ENCODE results near the gene ZNF584.
A peak's percentile ranks its signal among the peaks of the same experiment; 100 is the strongest.
"Not testable (repeated sequence)": the region's sequence is repeated elsewhere in the genome, so short reads cannot be mapped to it uniquely, and the experiment has no call there.

ZNF584 gene

GRCh38 chr19:58407658-58408151 is 744 bp upstream of the ZNF584 start:
- no peak for DNase-seq

GRCh38 chr19:58409010-58409790 is 751 bp downstream of the ZNF584 start:
- DNase-seq, result peak; percentile 55

- no peak for DNase-seq
Measured at GRCh38 chr19:58416604-58417003, 8.2 kb downstream of the ZNF584 start.

GRCh38 chr19:58417071-58417470 is 8.6 kb downstream of the ZNF584 start:
- DNase-seq, result no peak

- no peak for DNase-seq
Measured at GRCh38 chr19:58428617-58429016, 20.2 kb downstream of the ZNF584 start.

- no peak for DNase-seq
Measured at GRCh38 chr19:58429745-58430144, 21.3 kb downstream of the ZNF584 start.

GRCh38 chr19:58434217-58434616 is 25.8 kb downstream of the ZNF584 start:
- no peak for DNase-seq

GRCh38 chr19:58439576-58440554 is 31.4 kb downstream of the ZNF584 start, which contains the start of gene ZNF132:
ZNF132 (minus strand) TSS chr19:58440153; CDS start chr19:58439821, 332 bp downstream.
- DNase-seq, result peak; percentile 98

GRCh38 chr19:58440556-58440955 is 32.1 kb downstream of the ZNF584 start:
- DNase-seq, result no peak

GRCh38 chr19:58442986-58443385 is 34.5 kb downstream of the ZNF584 start:
- not testable (repeated sequence) for DNase-seq

- not testable (repeated sequence) for DNase-seq
Measured at GRCh38 chr19:58448860-58449259, 40.4 kb downstream of the ZNF584 start.

- not testable (repeated sequence) for DNase-seq
Measured at GRCh38 chr19:58449980-58450379, 41.5 kb downstream of the ZNF584 start.

- no peak for DNase-seq
Measured at GRCh38 chr19:58450856-58451357, 42.5 kb downstream of the ZNF584 start.

GRCh38 chr19:58451358-58452101 is 43.1 kb downstream of the ZNF584 start, which contains the start of gene ZNF324B:
ZNF324B (plus strand) TSS chr19:58451622; CDS start chr19:58453702, 2,080 bp downstream.
- peak; percentile 98 for DNase-seq

GRCh38 chr19:58453743-58454142 is 45.3 kb downstream of the ZNF584 start:
- DNase-seq, result no peak

- DNase-seq, result no peak
Measured at GRCh38 chr19:58455306-58455705, 46.9 kb downstream of the ZNF584 start.

- no peak for DNase-seq
Measured at GRCh38 chr19:58456111-58456510, 47.7 kb downstream of the ZNF584 start.

- DNase-seq, result no peak
Measured at GRCh38 chr19:58460039-58460438, 51.6 kb downstream of the ZNF584 start.

- no peak for DNase-seq
Measured at GRCh38 chr19:58466089-58466759, 57.8 kb downstream of the ZNF584 start.

GRCh38 chr19:58466760-58467589 is 58.5 kb downstream of the ZNF584 start, which contains the start of gene ZNF324:
ZNF324 (plus strand) TSS chr19:58467080; CDS start chr19:58469186, 2,106 bp downstream.
- peak; percentile 98 for DNase-seq
